Measurements from ENCODE around the gene KDM4C.
A peak's percentile ranks its signal among the peaks of the same experiment; 100 is the strongest.

The KDM4C gene

GRCh38 chr9:6758248-6758497, 400 bp downstream of the KDM4C start:
- TF ChIP-seq, protein P1, sequence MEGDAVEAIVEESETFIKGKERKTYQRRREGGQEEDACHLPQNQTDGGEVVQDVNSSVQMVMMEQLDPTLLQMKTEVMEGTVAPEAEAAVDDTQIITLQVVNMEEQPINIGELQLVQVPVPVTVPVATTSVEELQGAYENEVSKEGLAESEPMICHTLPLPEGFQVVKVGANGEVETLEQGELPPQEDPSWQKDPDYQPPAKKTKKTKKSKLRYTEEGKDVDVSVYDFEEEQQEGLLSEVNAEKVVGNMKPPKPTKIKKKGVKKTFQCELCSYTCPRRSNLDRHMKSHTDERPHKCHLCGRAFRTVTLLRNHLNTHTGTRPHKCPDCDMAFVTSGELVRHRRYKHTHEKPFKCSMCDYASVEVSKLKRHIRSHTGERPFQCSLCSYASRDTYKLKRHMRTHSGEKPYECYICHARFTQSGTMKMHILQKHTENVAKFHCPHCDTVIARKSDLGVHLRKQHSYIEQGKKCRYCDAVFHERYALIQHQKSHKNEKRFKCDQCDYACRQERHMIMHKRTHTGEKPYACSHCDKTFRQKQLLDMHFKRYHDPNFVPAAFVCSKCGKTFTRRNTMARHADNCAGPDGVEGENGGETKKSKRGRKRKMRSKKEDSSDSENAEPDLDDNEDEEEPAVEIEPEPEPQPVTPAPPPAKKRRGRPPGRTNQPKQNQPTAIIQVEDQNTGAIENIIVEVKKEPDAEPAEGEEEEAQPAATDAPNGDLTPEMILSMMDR (IDR thresholded peaks at IDR 0.05; ENCODE audit: extremely low read depth, missing control alignments), result no peak
- no peak for DNase-seq (ENCODE audit: low spot score)

DNA sequence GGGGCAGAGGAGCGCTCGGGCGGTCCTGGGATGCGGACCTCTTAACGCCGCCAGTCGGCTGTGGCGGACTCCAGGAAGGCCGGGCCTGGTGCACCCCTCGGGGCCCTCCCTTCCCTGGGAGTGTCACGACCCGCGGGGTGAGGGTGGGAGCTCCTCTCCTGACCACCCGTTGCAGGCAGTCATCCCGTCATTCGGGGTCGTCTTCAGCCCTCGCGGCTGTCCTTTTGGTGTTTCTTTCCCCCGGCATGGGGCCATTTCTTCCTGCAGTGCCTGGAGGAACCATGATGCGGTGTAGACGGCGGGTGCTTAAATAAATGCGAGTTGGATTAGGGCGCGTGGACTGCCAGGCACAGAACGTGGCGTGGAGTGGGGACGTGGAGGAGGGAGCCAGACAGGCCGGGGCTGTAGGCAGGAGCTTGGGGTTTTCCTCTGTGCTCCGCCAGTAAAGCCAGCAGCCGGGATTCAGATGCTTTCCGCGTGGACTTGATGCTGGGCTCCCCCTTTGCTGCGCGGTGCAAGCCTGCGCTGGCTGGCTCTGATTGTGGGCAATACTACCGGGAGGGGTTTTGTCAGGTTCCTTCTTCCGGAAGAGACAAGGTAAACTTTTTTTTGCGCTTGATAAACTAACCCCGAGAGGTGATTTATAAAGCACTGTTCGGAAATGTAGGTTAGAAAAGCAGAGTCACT, 868 bp downstream of the KDM4C start:
- TF ChIP-seq, protein P1 (IDR thresholded peaks at IDR 0.05; ENCODE audit: extremely low read depth, missing control alignments), result no peak
- peak; percentile 59 for DNase-seq (ENCODE audit: low spot score)

GRCh38 chr9:6759185-6759977, 1.6 kb downstream of the KDM4C start:
- peak; percentile 74 for DNase-seq (ENCODE audit: low spot score)
- TF ChIP-seq, protein P1 (IDR thresholded peaks at IDR 0.05; ENCODE audit: extremely low read depth, missing control alignments), result no peak

GRCh38 chr9:6761306-6761705, 3.5 kb downstream of the KDM4C start:
- DNase-seq (ENCODE audit: low spot score), result no peak
- TF ChIP-seq, protein P1 (IDR thresholded peaks at IDR 0.05; ENCODE audit: extremely low read depth, missing control alignments), result no peak

DNA sequence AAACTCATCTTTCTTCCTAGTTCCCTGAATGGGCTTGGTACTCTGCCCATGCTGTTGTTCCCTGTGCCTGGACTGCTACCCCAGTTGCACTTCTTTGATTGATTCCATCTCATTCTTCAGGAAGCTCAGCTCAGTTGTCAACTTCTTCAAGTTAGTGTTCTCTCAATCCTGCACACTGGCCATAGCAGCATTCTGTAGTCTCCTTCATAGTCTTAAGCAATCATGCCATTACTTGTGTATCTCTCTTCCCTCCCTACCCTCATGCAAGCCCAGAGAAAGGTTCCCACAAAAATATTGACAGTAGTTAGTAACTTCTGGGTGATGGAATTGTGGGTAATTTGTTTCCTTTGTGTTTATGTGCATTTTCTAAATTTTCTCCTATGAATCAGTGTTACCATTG, 5.5 kb downstream of the KDM4C start:
- DNase-seq (ENCODE audit: low spot score), result no peak
- TF ChIP-seq, protein P1 (IDR thresholded peaks at IDR 0.05; ENCODE audit: extremely low read depth, missing control alignments), result no peak

GRCh38 chr9:6764011-6764410, 6.2 kb downstream of the KDM4C start:
- TF ChIP-seq, protein P1 (IDR thresholded peaks at IDR 0.05; ENCODE audit: extremely low read depth, missing control alignments), result no peak
- no peak for DNase-seq (ENCODE audit: low spot score)

GRCh38 chr9:6764523-6764922, 6.8 kb downstream of the KDM4C start:
- TF ChIP-seq, protein P1 (IDR thresholded peaks at IDR 0.05; ENCODE audit: extremely low read depth, missing control alignments), result no peak
- DNase-seq (ENCODE audit: low spot score), result no peak

Data from GM20000 (cell line).